ENCODE results near the gene ELAVL2. TPM values are rescaled to one million over a fixed set of nuclear protein-coding genes. Genes with fewer than 3 reads are reported as not detected.

The ELAVL2 gene
- polyA plus RNA-seq, 2 of the 4 experiments (the other 2 are of a cell fraction): 0.03 to 0.13 TPM

- TF ChIP-seq FOSB (CRISPR knock-in tag; IDR thresholded peaks at IDR 0.05) (no peak), TFCP2L1 (CRISPR knock-in tag; IDR thresholded peaks at IDR 0.05) (no peak), ZNF302 (CRISPR knock-in tag; IDR thresholded peaks at IDR 0.05) (no peak), ZFP36 (IDR thresholded peaks at IDR 0.05; ENCODE audit: borderline replicate concordance, partially characterized antibody) (no peak)
Observed at GRCh38 chr9:23796209-23796608, 29.8 kb downstream of the ELAVL2 start (continued).

GRCh38 chr9:23790351-23791260 is 35.4 kb downstream of the ELAVL2 start:
- ATAC-seq (no peak), DNase-seq (ENCODE audit: low read depth in 1 of 2, low spot score in 1 of 2) (no peak), FAIRE-seq (no peak)
- WGBS (ENCODE audit: missing lambda C conversion rate): 17% methylated on average over 9 of the region's 9 CpGs
- no peak overlapping the region for H3K4me2 ChIP-seq
- H3K27ac ChIP-seq: no peak overlapping the region
- no peaks in the 10 kb centered on the region for H3K9me3 ChIP-seq
- H3K4me3 ChIP-seq: no peak overlapping the region
- ChIA-PET POLR2A (no interaction called here), CTCF (no interaction called here)
- TF ChIP-seq NFE2L2 (conservative IDR thresholded peaks at IDR 0.05; ENCODE audit: low read length) (no peak), RNF2 (IDR thresholded peaks at IDR 0.05; ENCODE audit: borderline replicate concordance, low read depth) (no peak), RAD21 (conservative IDR thresholded peaks at IDR 0.05 in 1 of 2, IDR thresholded peaks at IDR 0.05 in 1 of 2) (no peak), JUNB (IDR thresholded peaks at IDR 0.05) (no peak), RCOR1 (IDR thresholded peaks at IDR 0.05; ENCODE audit: low read depth, low read length) (no peak)
- no peaks in the 10 kb centered on the region for H3K4me1 ChIP-seq

GRCh38 chr9:23789529-23790254 is 36.3 kb downstream of the ELAVL2 start:
- Histone ChIP-seq H3K4me1 (no peaks in the 10 kb centered on the region), H3K4me2 (no peak overlapping the region), H3K4me3 (no peak overlapping the region), H3K27ac (no peak overlapping the region), H3K9me3 (no peaks in the 10 kb centered on the region)
- no peak for ATAC-seq
- ChIA-PET POLR2A (no interaction called here), CTCF (no interaction called here)
- FAIRE-seq: peak; percentile 28
- no peak for DNase-seq (ENCODE audit: low read depth in 1 of 2, low spot score in 1 of 2)
- no peak for TF ChIP-seq ESRRA (IDR thresholded peaks at IDR 0.05; ENCODE audit: borderline replicate concordance, low read length)
- no peak for TF ChIP-seq EP300 (IDR thresholded peaks at IDR 0.05)
- TF ChIP-seq, protein P1, sequence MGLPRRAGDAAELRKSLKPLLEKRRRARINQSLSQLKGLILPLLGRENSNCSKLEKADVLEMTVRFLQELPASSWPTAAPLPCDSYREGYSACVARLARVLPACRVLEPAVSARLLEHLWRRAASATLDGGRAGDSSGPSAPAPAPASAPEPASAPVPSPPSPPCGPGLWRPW (IDR thresholded peaks at IDR 0.05): no peak
- TF ChIP-seq, protein P2, sequence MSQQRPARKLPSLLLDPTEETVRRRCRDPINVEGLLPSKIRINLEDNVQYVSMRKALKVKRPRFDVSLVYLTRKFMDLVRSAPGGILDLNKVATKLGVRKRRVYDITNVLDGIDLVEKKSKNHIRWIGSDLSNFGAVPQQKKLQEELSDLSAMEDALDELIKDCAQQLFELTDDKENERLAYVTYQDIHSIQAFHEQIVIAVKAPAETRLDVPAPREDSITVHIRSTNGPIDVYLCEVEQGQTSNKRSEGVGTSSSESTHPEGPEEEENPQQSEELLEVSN (IDR thresholded peaks at IDR 0.05; ENCODE audit: borderline replicate concordance, low read depth): no peak
- no peak for TF ChIP-seq NFE2L2 (conservative IDR thresholded peaks at IDR 0.05; ENCODE audit: low read length)
- TF ChIP-seq FOSL2 (IDR thresholded peaks at IDR 0.05): no peak
- TF ChIP-seq FOSL2 (CRISPR knock-in tag; IDR thresholded peaks at IDR 0.05): no peak
- TF ChIP-seq MAFK (IDR thresholded peaks at IDR 0.05; ENCODE audit: partially characterized antibody): no peak
- TF ChIP-seq ZFP36 (IDR thresholded peaks at IDR 0.05; ENCODE audit: borderline replicate concordance, partially characterized antibody): no peak
- TF ChIP-seq, protein P3, sequence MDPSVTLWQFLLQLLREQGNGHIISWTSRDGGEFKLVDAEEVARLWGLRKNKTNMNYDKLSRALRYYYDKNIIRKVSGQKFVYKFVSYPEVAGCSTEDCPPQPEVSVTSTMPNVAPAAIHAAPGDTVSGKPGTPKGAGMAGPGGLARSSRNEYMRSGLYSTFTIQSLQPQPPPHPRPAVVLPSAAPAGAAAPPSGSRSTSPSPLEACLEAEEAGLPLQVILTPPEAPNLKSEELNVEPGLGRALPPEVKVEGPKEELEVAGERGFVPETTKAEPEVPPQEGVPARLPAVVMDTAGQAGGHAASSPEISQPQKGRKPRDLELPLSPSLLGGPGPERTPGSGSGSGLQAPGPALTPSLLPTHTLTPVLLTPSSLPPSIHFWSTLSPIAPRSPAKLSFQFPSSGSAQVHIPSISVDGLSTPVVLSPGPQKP (IDR thresholded peaks at IDR 0.05; ENCODE audit: low read depth, low read length): no peak
- no peak for TF ChIP-seq BCL3 (IDR thresholded peaks at IDR 0.05)
- TF ChIP-seq CHD2 (IDR thresholded peaks at IDR 0.05; ENCODE audit: low read length, partially characterized antibody): no peak
- no peak for TF ChIP-seq HDAC2 (IDR thresholded peaks at IDR 0.05)
- TF ChIP-seq HOXB13 (CRISPR knock-in tag; IDR thresholded peaks at IDR 0.05; ENCODE audit: low read depth): no peak
- TF ChIP-seq KDM1A (IDR thresholded peaks at IDR 0.05; ENCODE audit: low read depth): no peak
- TF ChIP-seq POLR2AphosphoS2 (conservative IDR thresholded peaks at IDR 0.05; ENCODE audit: low read length): no peak
- no peak for TF ChIP-seq FOSB (CRISPR knock-in tag; IDR thresholded peaks at IDR 0.05)
- 6% methylated on average over 4 of the region's 4 CpGs for WGBS (ENCODE audit: missing lambda C conversion rate)
